ENCODE measurements around the gene MORN2.

The MORN2 gene

DNA sequence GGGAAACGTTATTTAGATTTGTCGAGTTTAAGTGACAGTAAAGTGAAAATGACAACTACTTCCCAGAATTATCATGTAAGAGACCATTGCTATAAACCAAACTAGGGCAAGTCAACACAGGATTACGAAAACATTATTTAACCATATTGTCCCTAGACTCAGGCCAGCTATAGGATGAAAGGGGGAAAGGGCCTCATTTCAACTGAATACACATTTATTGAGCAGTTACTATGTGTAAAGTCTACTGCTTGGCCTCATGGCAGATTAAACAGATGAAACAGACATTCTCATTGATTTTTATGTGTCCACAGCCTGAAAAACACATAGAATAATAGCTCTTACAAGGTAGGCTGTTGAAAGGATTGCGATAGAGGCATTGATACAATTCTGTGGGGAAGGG lies 46.6 kb downstream of the MORN2 start:
- DNase-seq (ENCODE audit: low read depth), result no peak
- H3K4me3 ChIP-seq (ENCODE audit: control insufficient read depth, low read depth, low read length), result no peak overlapping the region
- TF ChIP-seq, protein P1, sequence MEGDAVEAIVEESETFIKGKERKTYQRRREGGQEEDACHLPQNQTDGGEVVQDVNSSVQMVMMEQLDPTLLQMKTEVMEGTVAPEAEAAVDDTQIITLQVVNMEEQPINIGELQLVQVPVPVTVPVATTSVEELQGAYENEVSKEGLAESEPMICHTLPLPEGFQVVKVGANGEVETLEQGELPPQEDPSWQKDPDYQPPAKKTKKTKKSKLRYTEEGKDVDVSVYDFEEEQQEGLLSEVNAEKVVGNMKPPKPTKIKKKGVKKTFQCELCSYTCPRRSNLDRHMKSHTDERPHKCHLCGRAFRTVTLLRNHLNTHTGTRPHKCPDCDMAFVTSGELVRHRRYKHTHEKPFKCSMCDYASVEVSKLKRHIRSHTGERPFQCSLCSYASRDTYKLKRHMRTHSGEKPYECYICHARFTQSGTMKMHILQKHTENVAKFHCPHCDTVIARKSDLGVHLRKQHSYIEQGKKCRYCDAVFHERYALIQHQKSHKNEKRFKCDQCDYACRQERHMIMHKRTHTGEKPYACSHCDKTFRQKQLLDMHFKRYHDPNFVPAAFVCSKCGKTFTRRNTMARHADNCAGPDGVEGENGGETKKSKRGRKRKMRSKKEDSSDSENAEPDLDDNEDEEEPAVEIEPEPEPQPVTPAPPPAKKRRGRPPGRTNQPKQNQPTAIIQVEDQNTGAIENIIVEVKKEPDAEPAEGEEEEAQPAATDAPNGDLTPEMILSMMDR (conservative IDR thresholded peaks at IDR 0.05; ENCODE audit: control insufficient read depth, insufficient read depth, low read depth, low read length), result no peak

DNA sequence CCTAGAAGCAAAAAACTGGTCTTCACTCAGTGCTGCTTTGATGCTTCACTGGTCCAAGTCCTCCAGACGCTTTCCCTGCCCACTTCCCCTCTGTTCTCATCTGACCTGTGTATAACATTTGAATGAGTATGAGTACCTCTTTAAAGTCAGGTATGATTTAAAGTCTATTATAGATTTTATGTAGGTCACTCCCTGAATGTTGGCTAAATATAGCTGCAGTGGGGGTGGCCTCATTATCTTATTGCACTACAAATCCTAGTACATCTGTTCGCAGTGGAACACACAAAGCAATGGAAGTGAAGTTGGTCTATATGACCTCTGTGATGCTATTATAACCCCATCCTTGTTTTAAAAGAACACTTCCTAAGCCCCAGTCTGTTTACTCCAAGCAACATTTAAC lies 47.1 kb downstream of the MORN2 start:
- H3K4me3 ChIP-seq (ENCODE audit: control insufficient read depth, low read depth, low read length), result no peak overlapping the region
- TF ChIP-seq, protein P1 (conservative IDR thresholded peaks at IDR 0.05; ENCODE audit: control insufficient read depth, insufficient read depth, low read depth, low read length), result no peak
- DNase-seq (ENCODE audit: low read depth), result no peak

DNA sequence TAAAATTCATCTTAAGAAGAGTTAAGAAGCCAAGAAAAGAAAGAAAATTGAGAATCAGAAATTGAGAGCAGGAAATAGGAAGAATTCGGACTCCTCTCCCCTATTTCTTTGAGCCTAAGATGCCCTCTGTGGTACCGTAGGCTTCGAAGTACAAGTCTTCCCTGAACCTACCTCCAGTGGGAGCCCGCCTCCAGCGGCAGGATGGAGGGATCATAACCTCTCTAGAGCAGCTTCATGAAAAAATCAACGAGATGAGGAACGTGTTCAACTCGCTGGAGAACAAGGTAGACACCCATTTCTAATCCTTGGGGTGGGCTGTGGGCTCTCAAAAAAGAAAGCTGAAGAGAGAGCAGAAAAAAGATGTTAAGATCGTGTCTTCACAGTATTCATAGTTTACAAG lies 50.2 kb downstream of the MORN2 start:
- TF ChIP-seq, protein P1 (conservative IDR thresholded peaks at IDR 0.05; ENCODE audit: control insufficient read depth, insufficient read depth, low read depth, low read length), result no peak
- H3K4me3 ChIP-seq (ENCODE audit: control insufficient read depth, low read depth, low read length), result no peak overlapping the region
- no peak for DNase-seq (ENCODE audit: low read depth)

DNA sequence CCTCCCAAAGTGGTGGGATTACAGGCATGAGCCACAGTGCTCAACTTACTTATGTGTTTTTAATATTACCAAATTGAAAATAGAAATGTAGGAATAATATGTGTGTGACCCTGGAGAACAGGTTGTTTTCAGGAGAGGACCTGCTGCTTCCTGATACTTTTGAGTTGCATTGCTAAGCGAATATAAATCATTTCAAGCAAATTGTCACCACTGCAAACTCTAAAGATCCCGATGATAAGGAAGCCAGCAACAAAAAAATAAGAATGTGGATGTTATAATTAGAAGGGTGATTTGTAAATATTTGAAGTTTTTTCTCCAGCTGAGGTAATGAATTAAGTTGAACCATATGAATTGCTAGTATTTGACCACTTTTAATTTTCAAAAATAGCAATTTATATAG lies 54.8 kb downstream of the MORN2 start:
- TF ChIP-seq, protein P1 (conservative IDR thresholded peaks at IDR 0.05; ENCODE audit: control insufficient read depth, insufficient read depth, low read depth, low read length), result no peak
- DNase-seq (ENCODE audit: low read depth), result no peak
- no peak overlapping the region for H3K4me3 ChIP-seq (ENCODE audit: control insufficient read depth, low read depth, low read length)
